Effector memory CD4-positive, alpha-beta T cell (primary cell): ENCODE results near the gene PARP9.

Experiments
- DNase-seq, 3 donors: peaks; one replicate each; pipeline ENCODE4 v3.0.0-alpha.2; 2020
- H3K27ac ChIP-seq: 2 replicates; pipeline ENCODE4 v1.7.0; 2013; ENCODE audit warnings: mild to moderate bottlenecking, low read length, moderate library complexity; ENCODE audit not compliant: insufficient read depth, poor library complexity, severe bottlenecking
- H3K27me3 ChIP-seq: replicated peaks from 2 replicates; pipeline ENCODE4 v1.7.0; 2013; ENCODE audit warnings: mild to moderate bottlenecking, low read length; ENCODE audit not compliant: insufficient read depth, control insufficient read depth, poor library complexity, severe bottlenecking
- H3K36me3 ChIP-seq: 2 replicates; pipeline ENCODE4 v1.7.0; 2013; ENCODE audit warnings: mild to moderate bottlenecking, low read length, moderate library complexity; ENCODE audit not compliant: control insufficient read depth, insufficient read depth
- H3K4me1 ChIP-seq: 2 replicates; pipeline ENCODE4 v1.7.0; 2013; ENCODE audit warnings: low read length, mild to moderate bottlenecking; ENCODE audit not compliant: control insufficient read depth, insufficient read depth, poor library complexity, severe bottlenecking
- H3K4me3 ChIP-seq: 2 replicates; pipeline ENCODE4 v1.7.0; 2013; ENCODE audit warnings: low read length, low read depth, mild to moderate bottlenecking; ENCODE audit not compliant: insufficient read depth, poor library complexity, severe bottlenecking
- H3K9me3 ChIP-seq: 2 replicates; pipeline ENCODE4 v1.7.0; 2013; ENCODE audit warnings: mild to moderate bottlenecking, low read length, moderate library complexity; ENCODE audit not compliant: control insufficient read depth

The PARP9 gene

DNA sequence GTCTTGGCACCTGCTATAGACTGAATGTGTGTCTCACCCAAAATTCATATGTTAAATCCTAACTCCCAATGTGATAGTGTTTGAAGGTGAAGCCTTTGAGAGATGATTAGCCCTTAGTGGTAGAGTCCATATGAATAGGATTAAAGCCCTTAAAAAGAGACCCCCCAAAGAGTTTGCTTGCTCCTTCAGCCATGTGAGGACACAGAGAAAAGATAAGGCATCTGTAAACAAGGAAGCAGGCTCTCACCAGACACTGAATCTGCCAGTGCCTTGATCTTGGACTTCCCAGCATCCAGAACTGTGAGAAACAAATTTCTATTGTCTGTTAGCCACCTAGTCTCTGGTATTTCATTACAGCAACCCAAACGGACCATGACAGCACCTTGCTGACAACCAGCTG lies 65.9 kb downstream of the PARP9 start:
- Histone ChIP-seq H3K36me3 (peaks cover 12% of the 10 kb centered on the region), H3K9me3 (no peaks in the 10 kb centered on the region), H3K27ac (no peak overlapping the region), H3K4me3 (no peak overlapping the region), H3K27me3 (no peaks in the 10 kb centered on the region), H3K4me1 (peaks cover 3% of the 10 kb centered on the region)
- no peak for DNase-seq

GRCh38 chr3:122497425-122497824 lies 66.7 kb downstream of the PARP9 start:
- peaks cover 3% of the 10 kb centered on the region for H3K4me1 ChIP-seq
- H3K27me3 ChIP-seq = no peaks in the 10 kb centered on the region
- no peak overlapping the region for H3K27ac ChIP-seq
- DNase-seq = peak in 1 of 3 donors; percentile 2
- no peak overlapping the region for H3K4me3 ChIP-seq
- H3K9me3 ChIP-seq = no peaks in the 10 kb centered on the region
- peaks cover 12% of the 10 kb centered on the region for H3K36me3 ChIP-seq

DNA sequence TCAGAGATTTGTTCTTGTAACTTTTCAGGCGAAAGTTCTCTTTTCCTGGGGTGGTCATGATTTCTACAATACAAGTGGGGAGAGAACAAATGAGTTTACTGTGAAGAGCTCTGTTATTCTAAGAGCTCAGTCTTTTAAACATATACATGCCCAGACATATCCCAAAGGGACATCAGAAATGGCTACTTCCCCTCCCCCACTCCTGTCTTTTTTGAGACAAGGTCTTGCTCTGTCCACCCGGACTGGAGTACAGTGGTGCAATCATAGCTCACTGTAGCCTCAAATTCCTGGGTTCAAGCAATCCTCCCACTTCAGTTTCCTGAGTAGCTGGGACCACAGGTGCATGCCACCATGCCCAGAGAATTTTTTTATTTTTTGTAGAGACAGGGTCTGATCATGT lies 67.6 kb downstream of the PARP9 start:
- Histone ChIP-seq H3K27me3 (no peaks in the 10 kb centered on the region), H3K4me3 (no peak overlapping the region), H3K36me3 (peaks cover 12% of the 10 kb centered on the region), H3K4me1 (peaks cover 3% of the 10 kb centered on the region), H3K9me3 (no peaks in the 10 kb centered on the region), H3K27ac (no peak overlapping the region)
- DNase-seq = no peak

- Histone ChIP-seq H3K27ac (no peak overlapping the region), H3K36me3 (peaks cover 12% of the 10 kb centered on the region), H3K4me3 (no peak overlapping the region), H3K4me1 (peaks cover 3% of the 10 kb centered on the region), H3K9me3 (no peaks in the 10 kb centered on the region), H3K27me3 (no peaks in the 10 kb centered on the region)
- DNase-seq = no peak
Observed at GRCh38 chr3:122493296-122493695, 70.8 kb downstream of the PARP9 start.

DNA sequence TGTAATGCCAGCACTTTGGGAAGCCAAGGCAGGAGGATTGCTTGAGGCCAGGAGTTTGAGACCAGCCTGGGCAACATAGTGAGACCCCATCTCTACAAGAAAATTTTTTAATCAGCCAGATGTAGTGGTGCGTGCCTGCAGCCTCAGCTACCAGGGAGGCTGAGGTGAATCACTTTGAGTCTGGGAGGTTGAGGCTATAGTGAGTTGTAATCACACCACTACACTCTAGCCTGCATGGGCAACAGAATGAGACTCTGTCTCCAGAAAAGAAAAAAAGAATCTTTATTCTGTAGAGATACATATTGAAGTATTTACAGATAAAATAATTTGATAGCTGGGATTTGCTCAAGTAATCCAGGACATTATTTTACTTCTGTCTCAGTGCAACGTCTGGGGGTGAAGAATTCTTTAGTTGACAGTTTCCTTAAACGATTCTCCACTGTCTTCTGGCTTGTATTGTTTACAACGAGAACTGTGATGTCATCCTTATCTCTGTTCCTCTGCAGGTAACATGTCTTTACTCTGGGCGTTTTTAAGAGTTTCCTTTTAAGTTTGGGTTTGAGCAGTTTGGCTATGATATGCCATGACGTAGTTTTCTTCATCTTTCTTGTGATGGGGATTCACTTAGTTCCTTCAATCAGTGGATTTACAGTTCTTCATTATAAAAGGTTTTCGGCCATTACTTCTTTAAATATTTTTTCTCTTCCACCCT lies 75.7 kb downstream of the PARP9 start:
- Histone ChIP-seq H3K36me3 (peaks cover 4% of the 10 kb centered on the region), H3K27me3 (no peaks in the 10 kb centered on the region)
- no peak for DNase-seq

DNA sequence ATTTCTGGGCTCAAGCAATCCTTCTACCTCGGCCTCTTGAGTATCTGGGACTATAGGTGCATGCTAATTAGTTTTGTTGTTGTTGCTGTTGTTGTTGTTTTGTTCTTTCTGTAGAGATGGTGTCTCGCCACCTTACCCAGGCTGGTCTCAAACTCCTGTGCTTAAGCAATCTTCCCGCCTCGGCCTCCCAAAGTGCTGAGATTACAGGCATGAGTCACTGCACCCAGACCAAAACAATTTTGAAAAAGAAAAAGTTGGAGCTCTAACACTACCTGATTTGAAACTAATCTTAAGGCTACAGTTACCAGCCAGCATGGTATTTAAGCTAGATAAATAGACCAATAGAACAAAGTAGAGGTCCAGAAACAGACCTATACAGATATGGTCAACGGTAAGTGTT lies 79.1 kb downstream of the PARP9 start:
- Histone ChIP-seq H3K27ac (no peak overlapping the region), H3K4me1 (peaks cover 8% of the 10 kb centered on the region), H3K36me3 (peaks cover 4% of the 10 kb centered on the region), H3K27me3 (no peaks in the 10 kb centered on the region), H3K9me3 (no peaks in the 10 kb centered on the region), H3K4me3 (no peak overlapping the region)
- no peak for DNase-seq

More for the DNA sequence above, 75.7 kb downstream of the PARP9 start:
- no peak overlapping the region for H3K4me3 ChIP-seq
- H3K9me3 ChIP-seq = no peaks in the 10 kb centered on the region
- peaks cover under 1% of the 10 kb centered on the region for H3K4me1 ChIP-seq
- H3K27ac ChIP-seq = no peak overlapping the region

- Histone ChIP-seq H3K27me3 (no peaks in the 10 kb centered on the region), H3K4me1 (peaks cover 8% of the 10 kb centered on the region), H3K36me3 (peaks cover 4% of the 10 kb centered on the region), H3K4me3 (no peak overlapping the region), H3K27ac (no peak overlapping the region), H3K9me3 (no peaks in the 10 kb centered on the region)
- DNase-seq = no peak
Observed at GRCh38 chr3:122481390-122481789, 82.7 kb downstream of the PARP9 start.
